GM23338 (cell line): ENCODE results near the gene SIRT1. TPM values are rescaled to one million over a fixed set of nuclear protein-coding genes. Genes with fewer than 3 reads are reported as not detected.

Experiments used
- ATAC-seq: fragments of 200-7000 bp; cut with Tn5 transposase; 3 replicates; pipeline ENCODE4 v1.9.1; 2020
- DNase-seq: peaks from one replicate; pipeline ENCODE4 v3.0.0-alpha.2; 2015; ENCODE audit warnings: low spot score
- H2AFZ ChIP-seq: fragments of 200-600 bp; sonication (generic); 2 replicates; pipeline ENCODE4 v1.8.0; 2016; ENCODE audit warnings: antibody characterized with exemption, mild to moderate bottlenecking, moderate library complexity
- H3F3A ChIP-seq: fragments of 200-600 bp; sonication (generic); replicated peaks from 2 replicates; pipeline ENCODE4 v1.8.0; 2017; ENCODE audit warnings: antibody characterized with exemption, mixed run types, low read depth
- H3K27ac ChIP-seq: fragments of 200-600 bp; sonication (generic); 2 replicates; pipeline ENCODE4 v1.6.1; 2016; ENCODE audit warnings: low read depth
- H3K27me3 ChIP-seq: fragments of 200-600 bp; sonication (generic); 2 replicates; pipeline ENCODE4 v1.8.0; 2016; ENCODE audit warnings: mild to moderate bottlenecking, mixed run types, moderate library complexity; ENCODE audit not compliant: insufficient read depth
- H3K36me3 ChIP-seq: fragments of 200-600 bp; sonication (generic); 2 replicates; pipeline ENCODE4 v1.8.0; 2016; ENCODE audit warnings: mild to moderate bottlenecking; ENCODE audit not compliant: insufficient read depth
- H3K4me1 ChIP-seq: fragments of 200-600 bp; sonication (generic); 2 replicates; pipeline ENCODE4 v1.8.0; 2016; ENCODE audit warnings: mild to moderate bottlenecking, moderate library complexity; ENCODE audit not compliant: insufficient read depth
- H3K4me2 ChIP-seq: fragments of 200-600 bp; sonication (generic); 2 replicates; pipeline ENCODE4 v1.7.1; 2017; ENCODE audit warnings: mixed run types
- H3K4me3 ChIP-seq: fragments of 200-600 bp; sonication (generic); 2 replicates; pipeline ENCODE4 v1.6.1; 2016; ENCODE audit warnings: mixed run types
- H3K79me2 ChIP-seq: fragments of 200-600 bp; sonication (generic); replicated peaks from 2 replicates; pipeline ENCODE4 v1.8.0; 2017; ENCODE audit warnings: mild to moderate bottlenecking; ENCODE audit not compliant: insufficient read depth
- H3K9me2 ChIP-seq: fragments of 200-600 bp; sonication (generic); 2 replicates; pipeline ENCODE4 v1.8.0; 2017; ENCODE audit not compliant: insufficient read depth
- H4K20me1 ChIP-seq: fragments of 200-600 bp; sonication (generic); replicated peaks from 2 replicates; pipeline ENCODE4 v1.8.0; 2017; ENCODE audit warnings: mild to moderate bottlenecking; ENCODE audit not compliant: insufficient read depth
- H3K27ac Mint-ChIP-seq: 2 replicates; pipeline ENCODE4 v1.8.0; 2020; ENCODE audit warnings: inconsistent platforms, mild to moderate bottlenecking, moderate library complexity, mixed read lengths
- H3K27me3 Mint-ChIP-seq: 3 replicates; pipeline ENCODE4 v1.8.0; 2022; ENCODE audit warnings: low read depth, mild to moderate bottlenecking, moderate library complexity, mixed read lengths, inconsistent platforms; ENCODE audit not compliant: insufficient read depth, poor library complexity
- H3K36me3 Mint-ChIP-seq: 3 replicates; pipeline ENCODE4 v1.8.0; 2021; ENCODE audit warnings: low read depth, mild to moderate bottlenecking, inconsistent platforms, moderate library complexity, mixed read lengths
- H3K4me1 Mint-ChIP-seq: 3 replicates; pipeline ENCODE4 v1.8.0; 2020; ENCODE audit warnings: mild to moderate bottlenecking, inconsistent platforms, mixed read lengths
- H3K4me3 Mint-ChIP-seq: 3 replicates; pipeline ENCODE4 v1.8.0; 2021; ENCODE audit warnings: moderate library complexity, mild to moderate bottlenecking, inconsistent platforms, mixed read lengths
- H3K9me3 Mint-ChIP-seq: 3 replicates; pipeline ENCODE4 v1.8.0; 2020; ENCODE audit warnings: moderate library complexity, mild to moderate bottlenecking, inconsistent platforms, mixed read lengths
- CREB1 ChIP-seq: fragments of 250-450 bp; sonication (Bioruptor Pico); IDR thresholded peaks from 2 replicates; pipeline ENCODE4 v1.5.0; 2020; ENCODE audit warnings: low read depth, mild to moderate bottlenecking, moderate library complexity
- EZH2 ChIP-seq: fragments of 200-600 bp; sonication (generic); IDR thresholded peaks from one replicate; pipeline ENCODE4 v1.8.0; 2017; ENCODE audit warnings: antibody characterized with exemption, mild to moderate bottlenecking, low read depth; ENCODE audit not compliant: unreplicated experiment
- EZH2phosphoT487 ChIP-seq: fragments of 200-600 bp; sonication (generic); IDR thresholded peaks from one replicate; pipeline ENCODE4 v1.8.1; 2018; ENCODE audit warnings: antibody characterized with exemption; ENCODE audit not compliant: unreplicated experiment
- JUNB ChIP-seq: IDR thresholded peaks from one replicate; pipeline ENCODE4 v1.6.1; 2016; ENCODE audit warnings: antibody characterized with exemption; ENCODE audit not compliant: unreplicated experiment
- NANOG ChIP-seq: IDR thresholded peaks from 2 replicates; pipeline ENCODE4 v1.6.1; 2016; ENCODE audit warnings: antibody characterized with exemption, borderline replicate concordance
- POLR2AphosphoS5 ChIP-seq: IDR thresholded peaks from 2 replicates; pipeline ENCODE4 v1.6.1; 2016; ENCODE audit warnings: antibody characterized with exemption, low read depth
- STAT1 ChIP-seq: IDR thresholded peaks from one replicate; pipeline ENCODE4 v1.6.1; 2016; ENCODE audit warnings: antibody characterized with exemption; ENCODE audit not compliant: unreplicated experiment
- ZNF114 ChIP-seq: fragments of 250-450 bp; sonication (Bioruptor Pico); IDR thresholded peaks from 2 replicates; pipeline ENCODE4 v1.5.0; 2020; ENCODE audit warnings: mild to moderate bottlenecking, moderate library complexity
- ZNF331 ChIP-seq: fragments of 250-450 bp; sonication (Bioruptor Pico); IDR thresholded peaks from 2 replicates; pipeline ENCODE4 v1.5.0; 2020; ENCODE audit warnings: low read depth, mild to moderate bottlenecking, moderate library complexity
- polyA plus RNA-seq: library from polyadenylated mRNA; unstranded; fragments of >200 nt; fragmentation: Nextera tagmentation; extraction: Ambion mirVana; gene quantifications from 2 replicates; pipeline ENCODE4 v1.2.1, GENCODE V29; 2016
- total RNA-seq: library from RNA; depleted of rRNA; stranded (reverse); fragments of >200 nt; shearing (Covaris generic); gene quantifications from 2 replicates; pipeline ENCODE4 v1.2.3, GENCODE V29; 2014
- TF ChIP-seq, protein P1 (sequence below): IDR thresholded peaks from one replicate; pipeline ENCODE4 v1.6.1; 2018; ENCODE audit warnings: antibody characterized with exemption; ENCODE audit not compliant: unreplicated experiment
- TF ChIP-seq, protein P2 (sequence below), 2 experiments: fragments of 200-600 bp in 1 of 2; sonication (generic) in 1 of 2; conservative IDR thresholded peaks; 2 replicates each; pipeline versions ENCODE4 v1.5.1 to v1.6.1; 2016 to 2017; ENCODE audit warnings: antibody characterized with exemption in 2 of 2, low read depth in 2 of 2, mild to moderate bottlenecking in 2 of 2, moderate library complexity in 1 of 2
- TF ChIP-seq, protein P3 (sequence below): fragments of 250-450 bp; sonication (Bioruptor Pico); IDR thresholded peaks from 2 replicates; pipeline ENCODE4 v1.5.0; 2020; ENCODE audit warnings: mild to moderate bottlenecking, moderate library complexity
- TF ChIP-seq, protein P4 (sequence below): IDR thresholded peaks from 2 replicates; pipeline ENCODE4 v1.6.1; 2016; ENCODE audit warnings: antibody characterized with exemption

The SIRT1 gene
- total and polyA plus RNA-seq, 2 experiments from 2014 or later, result 35.9 to 61.6 TPM

DNA sequence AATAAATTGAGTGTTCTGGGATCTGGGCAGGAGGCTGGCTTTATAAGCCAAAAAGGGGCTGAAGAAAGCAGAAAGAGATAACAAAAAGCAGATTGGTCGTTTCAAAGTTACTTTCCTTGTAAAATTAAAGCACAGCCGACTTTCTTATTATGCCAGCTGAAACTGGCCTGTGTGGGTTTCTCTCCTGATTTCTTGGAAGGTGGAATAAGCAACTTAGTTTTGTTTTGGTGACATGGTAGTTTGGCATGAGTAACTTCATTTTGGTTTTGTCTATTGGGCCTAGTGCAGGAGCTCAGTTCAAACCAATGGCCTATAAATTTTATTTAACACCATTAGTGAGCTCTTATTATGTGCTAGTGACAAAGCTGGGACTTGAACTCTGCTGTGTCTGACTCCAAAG, 33.3 kb upstream of the SIRT1 start:
- H3K4me1 Mint-ChIP-seq, result peaks cover 4% of the 10 kb centered on the region; the same call in 2 of the 3 replicates
- 0 out of 3 replicates have a peak overlapping the region, but pooled peaks have one; percentile 27 for H3K4me3 Mint-ChIP-seq
- no peaks in the 10 kb centered on the region for H3K36me3 Mint-ChIP-seq
- Histone ChIP-seq H3K36me3 (no peaks in the 10 kb centered on the region), H3K27ac (0 out of 2 replicates have a peak overlapping the region, but pooled peaks have one; percentile 50), H3K79me2 (no peaks in the 10 kb centered on the region), H3K4me3 (no peak overlapping the region), H4K20me1 (no peaks in the 10 kb centered on the region), H3K4me2 (no peak overlapping the region), H3K4me1 (peaks cover 9% of the 10 kb centered on the region; the same call in 1 of the 2 replicates), H2AFZ (no peak overlapping the region), H3K27me3 (no peaks in the 10 kb centered on the region), H3F3A (0 out of 2 replicates have a peak, but pooled peaks cover 3% of the 10 kb centered on the region), H3K9me2 (no peaks in the 10 kb centered on the region)
- ATAC-seq, result no peak
- no peak for TF ChIP-seq NANOG
- no peak for TF ChIP-seq POLR2AphosphoS5
- TF ChIP-seq ZNF114 (CRISPR knock-in tag), result no peak
- TF ChIP-seq, protein P1, sequence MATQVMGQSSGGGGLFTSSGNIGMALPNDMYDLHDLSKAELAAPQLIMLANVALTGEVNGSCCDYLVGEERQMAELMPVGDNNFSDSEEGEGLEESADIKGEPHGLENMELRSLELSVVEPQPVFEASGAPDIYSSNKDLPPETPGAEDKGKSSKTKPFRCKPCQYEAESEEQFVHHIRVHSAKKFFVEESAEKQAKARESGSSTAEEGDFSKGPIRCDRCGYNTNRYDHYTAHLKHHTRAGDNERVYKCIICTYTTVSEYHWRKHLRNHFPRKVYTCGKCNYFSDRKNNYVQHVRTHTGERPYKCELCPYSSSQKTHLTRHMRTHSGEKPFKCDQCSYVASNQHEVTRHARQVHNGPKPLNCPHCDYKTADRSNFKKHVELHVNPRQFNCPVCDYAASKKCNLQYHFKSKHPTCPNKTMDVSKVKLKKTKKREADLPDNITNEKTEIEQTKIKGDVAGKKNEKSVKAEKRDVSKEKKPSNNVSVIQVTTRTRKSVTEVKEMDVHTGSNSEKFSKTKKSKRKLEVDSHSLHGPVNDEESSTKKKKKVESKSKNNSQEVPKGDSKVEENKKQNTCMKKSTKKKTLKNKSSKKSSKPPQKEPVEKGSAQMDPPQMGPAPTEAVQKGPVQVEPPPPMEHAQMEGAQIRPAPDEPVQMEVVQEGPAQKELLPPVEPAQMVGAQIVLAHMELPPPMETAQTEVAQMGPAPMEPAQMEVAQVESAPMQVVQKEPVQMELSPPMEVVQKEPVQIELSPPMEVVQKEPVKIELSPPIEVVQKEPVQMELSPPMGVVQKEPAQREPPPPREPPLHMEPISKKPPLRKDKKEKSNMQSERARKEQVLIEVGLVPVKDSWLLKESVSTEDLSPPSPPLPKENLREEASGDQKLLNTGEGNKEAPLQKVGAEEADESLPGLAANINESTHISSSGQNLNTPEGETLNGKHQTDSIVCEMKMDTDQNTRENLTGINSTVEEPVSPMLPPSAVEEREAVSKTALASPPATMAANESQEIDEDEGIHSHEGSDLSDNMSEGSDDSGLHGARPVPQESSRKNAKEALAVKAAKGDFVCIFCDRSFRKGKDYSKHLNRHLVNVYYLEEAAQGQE, result no peak
- TF ChIP-seq STAT1, result no peak
- no peak for TF ChIP-seq JUNB
- TF ChIP-seq, protein P2, sequence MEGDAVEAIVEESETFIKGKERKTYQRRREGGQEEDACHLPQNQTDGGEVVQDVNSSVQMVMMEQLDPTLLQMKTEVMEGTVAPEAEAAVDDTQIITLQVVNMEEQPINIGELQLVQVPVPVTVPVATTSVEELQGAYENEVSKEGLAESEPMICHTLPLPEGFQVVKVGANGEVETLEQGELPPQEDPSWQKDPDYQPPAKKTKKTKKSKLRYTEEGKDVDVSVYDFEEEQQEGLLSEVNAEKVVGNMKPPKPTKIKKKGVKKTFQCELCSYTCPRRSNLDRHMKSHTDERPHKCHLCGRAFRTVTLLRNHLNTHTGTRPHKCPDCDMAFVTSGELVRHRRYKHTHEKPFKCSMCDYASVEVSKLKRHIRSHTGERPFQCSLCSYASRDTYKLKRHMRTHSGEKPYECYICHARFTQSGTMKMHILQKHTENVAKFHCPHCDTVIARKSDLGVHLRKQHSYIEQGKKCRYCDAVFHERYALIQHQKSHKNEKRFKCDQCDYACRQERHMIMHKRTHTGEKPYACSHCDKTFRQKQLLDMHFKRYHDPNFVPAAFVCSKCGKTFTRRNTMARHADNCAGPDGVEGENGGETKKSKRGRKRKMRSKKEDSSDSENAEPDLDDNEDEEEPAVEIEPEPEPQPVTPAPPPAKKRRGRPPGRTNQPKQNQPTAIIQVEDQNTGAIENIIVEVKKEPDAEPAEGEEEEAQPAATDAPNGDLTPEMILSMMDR (conservative IDR thresholded peaks at IDR 0.05; ENCODE audit: low read depth in 2 of 2), result no peak
- TF ChIP-seq CREB1 (CRISPR knock-in tag), result no peak
- TF ChIP-seq ZNF331, result no peak
- no peak for TF ChIP-seq EZH2
- TF ChIP-seq, protein P3, sequence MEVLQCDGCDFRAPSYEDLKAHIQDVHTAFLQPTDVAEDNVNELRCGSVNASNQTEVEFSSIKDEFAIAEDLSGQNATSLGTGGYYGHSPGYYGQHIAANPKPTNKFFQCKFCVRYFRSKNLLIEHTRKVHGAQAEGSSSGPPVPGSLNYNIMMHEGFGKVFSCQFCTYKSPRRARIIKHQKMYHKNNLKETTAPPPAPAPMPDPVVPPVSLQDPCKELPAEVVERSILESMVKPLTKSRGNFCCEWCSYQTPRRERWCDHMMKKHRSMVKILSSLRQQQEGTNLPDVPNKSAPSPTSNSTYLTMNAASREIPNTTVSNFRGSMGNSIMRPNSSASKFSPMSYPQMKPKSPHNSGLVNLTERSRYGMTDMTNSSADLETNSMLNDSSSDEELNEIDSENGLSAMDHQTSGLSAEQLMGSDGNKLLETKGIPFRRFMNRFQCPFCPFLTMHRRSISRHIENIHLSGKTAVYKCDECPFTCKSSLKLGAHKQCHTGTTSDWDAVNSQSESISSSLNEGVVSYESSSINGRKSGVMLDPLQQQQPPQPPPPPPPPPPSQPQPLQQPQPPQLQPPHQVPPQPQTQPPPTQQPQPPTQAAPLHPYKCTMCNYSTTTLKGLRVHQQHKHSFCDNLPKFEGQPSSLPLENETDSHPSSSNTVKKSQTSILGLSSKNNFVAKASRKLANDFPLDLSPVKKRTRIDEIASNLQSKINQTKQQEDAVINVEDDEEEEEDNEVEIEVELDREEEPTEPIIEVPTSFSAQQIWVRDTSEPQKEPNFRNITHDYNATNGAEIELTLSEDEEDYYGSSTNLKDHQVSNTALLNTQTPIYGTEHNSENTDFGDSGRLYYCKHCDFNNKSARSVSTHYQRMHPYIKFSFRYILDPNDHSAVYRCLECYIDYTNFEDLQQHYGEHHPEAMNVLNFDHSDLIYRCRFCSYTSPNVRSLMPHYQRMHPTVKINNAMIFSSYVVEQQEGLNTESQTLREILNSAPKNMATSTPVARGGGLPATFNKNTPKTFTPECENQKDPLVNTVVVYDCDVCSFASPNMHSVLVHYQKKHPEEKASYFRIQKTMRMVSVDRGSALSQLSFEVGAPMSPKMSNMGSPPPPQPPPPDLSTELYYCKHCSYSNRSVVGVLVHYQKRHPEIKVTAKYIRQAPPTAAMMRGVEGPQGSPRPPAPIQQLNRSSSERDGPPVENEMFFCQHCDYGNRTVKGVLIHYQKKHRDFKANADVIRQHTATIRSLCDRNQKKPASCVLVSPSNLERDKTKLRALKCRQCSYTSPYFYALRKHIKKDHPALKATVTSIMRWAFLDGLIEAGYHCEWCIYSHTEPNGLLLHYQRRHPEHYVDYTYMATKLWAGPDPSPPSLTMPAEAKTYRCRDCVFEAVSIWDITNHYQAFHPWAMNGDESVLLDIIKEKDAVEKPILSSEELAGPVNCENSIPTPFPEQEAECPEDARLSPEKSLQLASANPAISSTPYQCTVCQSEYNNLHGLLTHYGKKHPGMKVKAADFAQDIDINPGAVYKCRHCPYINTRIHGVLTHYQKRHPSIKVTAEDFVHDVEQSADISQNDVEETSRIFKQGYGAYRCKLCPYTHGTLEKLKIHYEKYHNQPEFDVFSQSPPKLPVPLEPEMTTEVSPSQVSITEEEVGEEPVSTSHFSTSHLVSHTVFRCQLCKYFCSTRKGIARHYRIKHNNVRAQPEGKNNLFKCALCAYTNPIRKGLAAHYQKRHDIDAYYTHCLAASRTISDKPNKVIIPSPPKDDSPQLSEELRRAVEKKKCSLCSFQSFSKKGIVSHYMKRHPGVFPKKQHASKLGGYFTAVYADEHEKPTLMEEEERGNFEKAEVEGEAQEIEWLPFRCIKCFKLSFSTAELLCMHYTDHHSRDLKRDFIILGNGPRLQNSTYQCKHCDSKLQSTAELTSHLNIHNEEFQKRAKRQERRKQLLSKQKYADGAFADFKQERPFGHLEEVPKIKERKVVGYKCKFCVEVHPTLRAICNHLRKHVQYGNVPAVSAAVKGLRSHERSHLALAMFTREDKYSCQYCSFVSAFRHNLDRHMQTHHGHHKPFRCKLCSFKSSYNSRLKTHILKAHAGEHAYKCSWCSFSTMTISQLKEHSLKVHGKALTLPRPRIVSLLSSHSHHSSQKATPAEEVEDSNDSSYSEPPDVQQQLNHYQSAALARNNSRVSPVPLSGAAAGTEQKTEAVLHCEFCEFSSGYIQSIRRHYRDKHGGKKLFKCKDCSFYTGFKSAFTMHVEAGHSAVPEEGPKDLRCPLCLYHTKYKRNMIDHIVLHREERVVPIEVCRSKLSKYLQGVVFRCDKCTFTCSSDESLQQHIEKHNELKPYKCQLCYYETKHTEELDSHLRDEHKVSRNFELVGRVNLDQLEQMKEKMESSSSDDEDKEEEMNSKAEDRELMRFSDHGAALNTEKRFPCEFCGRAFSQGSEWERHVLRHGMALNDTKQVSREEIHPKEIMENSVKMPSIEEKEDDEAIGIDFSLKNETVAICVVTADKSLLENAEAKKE (CRISPR knock-in tag), result no peak
- TF ChIP-seq, protein P4, sequence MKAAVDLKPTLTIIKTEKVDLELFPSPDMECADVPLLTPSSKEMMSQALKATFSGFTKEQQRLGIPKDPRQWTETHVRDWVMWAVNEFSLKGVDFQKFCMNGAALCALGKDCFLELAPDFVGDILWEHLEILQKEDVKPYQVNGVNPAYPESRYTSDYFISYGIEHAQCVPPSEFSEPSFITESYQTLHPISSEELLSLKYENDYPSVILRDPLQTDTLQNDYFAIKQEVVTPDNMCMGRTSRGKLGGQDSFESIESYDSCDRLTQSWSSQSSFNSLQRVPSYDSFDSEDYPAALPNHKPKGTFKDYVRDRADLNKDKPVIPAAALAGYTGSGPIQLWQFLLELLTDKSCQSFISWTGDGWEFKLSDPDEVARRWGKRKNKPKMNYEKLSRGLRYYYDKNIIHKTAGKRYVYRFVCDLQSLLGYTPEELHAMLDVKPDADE, result no peak
- no peak for TF ChIP-seq EZH2phosphoT487
- peaks cover 3% of the 10 kb centered on the region for H3K27me3 Mint-ChIP-seq
- H3K27ac Mint-ChIP-seq, result no peak overlapping the region
- DNase-seq, result no peak
- H3K9me3 Mint-ChIP-seq, result no peaks in the 10 kb centered on the region; the same call in 2 of the 3 replicates
